A549 (cell line): ENCODE data around the gene TTYH3. TPM values are rescaled to one million over a fixed set of nuclear protein-coding genes. Genes with fewer than 3 reads are reported as not detected.

ENCODE experiments used
- ATAC-seq, 2 experiments: fragments of 200-7000 bp in 1 of 2; fragments of >200 bp in 1 of 2; cut with Nextera tagmentation in 1 of 2; cut with Tn5 transposase in 1 of 2; 3 replicates each; pipeline versions ENCODE4 v1.8.0 to v1.9.1; 2018 to 2020; ENCODE audit warnings: mild to moderate bottlenecking in 1 of 2, moderate library complexity in 1 of 2
- CTCF ChIA-PET: fragments of 300-600 bp; sonication (Branson Sonifier 250); formaldehyde crosslinking; extraction: SDS; loops from one replicate; lab custom pipeline; 2021; ENCODE audit warnings: antibody characterized with exemption, inconsistent platforms; lab: Yijun Ruan, JAX
- POLR2A ChIA-PET: fragments of 350-600 bp; formaldehyde crosslinking; extraction: SDS; loops from one replicate; lab custom pipeline; 2021; ENCODE audit warnings: antibody characterized with exemption, inconsistent platforms; lab: Yijun Ruan, JAX
- DNase-seq, 2 experiments: peaks; one replicate each; pipeline versions ENCODE4 v3.0.0 to v3.0.0-alpha.2; 2011 to 2016; ENCODE audit warnings: low read depth in 1 of 2, low spot score in 1 of 2
- FAIRE-seq: peaks from 2 replicates; lab custom pipeline; 2011; peaks lifted over from hg19 to GRCh38; lab: Jason Lieb, UNC
- H3K27ac ChIP-seq, 2 experiments: fragments of >200 bp; sonication (Bioruptor Twin); formaldehyde crosslinking; 3 replicates each; pipeline ENCODE4 v1.5.1; 2016 to 2017
- H3K4me1 ChIP-seq: fragments of >200 bp; sonication (Bioruptor Twin); formaldehyde crosslinking; 3 replicates; pipeline ENCODE4 v1.6.1; 2016
- H3K4me2 ChIP-seq: fragments of >200 bp; sonication (Bioruptor Twin); formaldehyde crosslinking; 3 replicates; pipeline ENCODE4 v1.6.1; 2016
- H3K4me3 ChIP-seq: fragments of >200 bp; sonication (Bioruptor Twin); formaldehyde crosslinking; 3 replicates; pipeline ENCODE4 v1.5.1; 2016
- H3K9me3 ChIP-seq: fragments of >200 bp; sonication (Bioruptor Twin); formaldehyde crosslinking; 3 replicates; pipeline ENCODE4 v1.6.1; 2016
- CBX8 ChIP-seq: fragments of 200-600 bp; sonication (generic); IDR thresholded peaks from 2 replicates; pipeline ENCODE4 v1.6.1; 2016
- EHMT2 ChIP-seq: fragments of 200-600 bp; sonication (generic); IDR thresholded peaks from 2 replicates; pipeline ENCODE4 v1.6.1; 2016; ENCODE audit warnings: antibody characterized with exemption, low read depth, mild to moderate bottlenecking, moderate library complexity
- EP300 ChIP-seq, 2 experiments: fragments of >200 bp; sonication (Bioruptor Twin); formaldehyde crosslinking; IDR thresholded peaks; 2 replicates in 1 of 2; 3 replicates in 1 of 2; pipeline ENCODE4 v1.6.1; 2016 to 2017
- FOSB ChIP-seq: fragments of 250-450 bp; sonication (Bioruptor Pico); IDR thresholded peaks from 2 replicates; pipeline ENCODE4 v1.5.0; 2020; ENCODE audit warnings: mild to moderate bottlenecking, moderate library complexity
- FOXS1 ChIP-seq: fragments of 250-450 bp; sonication (Bioruptor Pico); IDR thresholded peaks from 2 replicates; pipeline ENCODE4 v1.5.0; 2020; ENCODE audit warnings: mild to moderate bottlenecking, moderate library complexity
- HDAC2 ChIP-seq: fragments of 200-600 bp; sonication (generic); IDR thresholded peaks from 2 replicates; pipeline ENCODE4 v1.6.1; 2016
- HES2 ChIP-seq: fragments of >200 bp; sonication (Bioruptor Twin); formaldehyde crosslinking; IDR thresholded peaks from 2 replicates; pipeline ENCODE4 v1.6.1; 2016
- KDM5A ChIP-seq: fragments of 200-600 bp; sonication (generic); IDR thresholded peaks from 2 replicates; pipeline ENCODE4 v1.6.1; 2016; ENCODE audit warnings: antibody characterized with exemption, mild to moderate bottlenecking
- MAFK ChIP-seq: fragments of 450-650 bp; IDR thresholded peaks from 2 replicates; pipeline ENCODE4 v1.6.1; 2014; ENCODE audit not compliant: partially characterized antibody
- NPAS2 ChIP-seq: fragments of 250-450 bp; sonication (Bioruptor Pico); IDR thresholded peaks from 2 replicates; pipeline ENCODE4 v1.8.0; 2022; ENCODE audit warnings: mild to moderate bottlenecking, moderate library complexity, borderline replicate concordance
- POLR2AphosphoS2 ChIP-seq: conservative IDR thresholded peaks from 2 replicates; pipeline ENCODE4 v1.6.1; 2012; ENCODE audit warnings: low read length, improper control_type of control experiment, inconsistent platforms
- RARB ChIP-seq: fragments of 250-450 bp; sonication (Bioruptor Pico); IDR thresholded peaks from 2 replicates; pipeline ENCODE4 v1.8.0; 2021; ENCODE audit warnings: mild to moderate bottlenecking, moderate library complexity
- RCOR1 ChIP-seq: fragments of 150-350 bp; IDR thresholded peaks from 2 replicates; pipeline ENCODE4 v1.6.1; 2014; ENCODE audit warnings: antibody characterized with exemption, low read length, low read depth
- REST ChIP-seq: fragments of 200-600 bp; sonication (generic); IDR thresholded peaks from 2 replicates; pipeline ENCODE4 v1.6.1; 2016; ENCODE audit warnings: antibody characterized with exemption, mild to moderate bottlenecking, moderate library complexity
- RNF2 ChIP-seq: fragments of 200-600 bp; sonication (generic); IDR thresholded peaks from 2 replicates; pipeline ENCODE4 v1.6.1; 2016; ENCODE audit warnings: low read depth, mild to moderate bottlenecking, antibody characterized with exemption, moderate library complexity, borderline replicate concordance
- SMC3 ChIP-seq: fragments of >200 bp; sonication (Bioruptor Twin); formaldehyde crosslinking; IDR thresholded peaks from 3 replicates; pipeline ENCODE4 v1.6.1; 2018; ENCODE audit warnings: inconsistent platforms
- SREBF2 ChIP-seq: fragments of 450-650 bp; IDR thresholded peaks from 2 replicates; pipeline ENCODE4 v1.6.1; 2014; ENCODE audit warnings: mild to moderate bottlenecking, moderate library complexity
- TP53 ChIP-seq: fragments of 250-450 bp; sonication (Bioruptor Pico); IDR thresholded peaks from 2 replicates; pipeline ENCODE4 v1.5.0; 2021; ENCODE audit warnings: mild to moderate bottlenecking, moderate library complexity
- USF2 ChIP-seq: fragments of 450-650 bp; IDR thresholded peaks from 2 replicates; pipeline ENCODE4 v1.6.1; 2014; ENCODE audit warnings: antibody characterized with exemption
- ZC3H11A ChIP-seq: fragments of 450-650 bp; IDR thresholded peaks from 2 replicates; pipeline ENCODE4 v1.6.1; 2014; ENCODE audit warnings: antibody characterized with exemption, mild to moderate bottlenecking
- ZNF302 ChIP-seq: fragments of 250-450 bp; sonication (Bioruptor Pico); IDR thresholded peaks from 2 replicates; pipeline ENCODE4 v1.9.0; 2021; ENCODE audit warnings: inconsistent platforms, mild to moderate bottlenecking, moderate library complexity
- ZSCAN20 ChIP-seq: fragments of 250-450 bp; sonication (Bioruptor Pico); IDR thresholded peaks from 2 replicates; pipeline ENCODE4 v1.8.0; 2022; ENCODE audit warnings: mild to moderate bottlenecking, moderate library complexity
- WGBS: methylation state at CpG from one replicate; pipeline ENCODE4 v1.1.6; 2017; ENCODE audit errors: missing lambda C conversion rate; 5-methylcytosine and 5-hydroxymethylcytosine counted together
- polyA plus RNA-seq, 4 experiments: library from polyadenylated mRNA; depleted of rRNA in 3 of 4; stranded (reverse); fragments of >200 nt; fragmentation: RNase III in 1 of 4; extraction: RNeasy Plus Mini Kit Qiagen cat#74134 plus additional on column Dnase treatment in 1 of 4; gene quantifications; 2 replicates in 3 of 4; 3 replicates in 1 of 4; pipeline ENCODE4 v1.2.3, GENCODE V29; 2011 to 2017
- TF ChIP-seq, protein P1 (sequence below): fragments of >200 bp; sonication (Bioruptor Twin); formaldehyde crosslinking; IDR thresholded peaks from 3 replicates; pipeline ENCODE4 v1.5.1; 2016

The TTYH3 gene
- polyA plus RNA-seq, 2 of the 4 experiments (the other 2 are of a cell fraction): 11.3 to 43.6 TPM

DNA sequence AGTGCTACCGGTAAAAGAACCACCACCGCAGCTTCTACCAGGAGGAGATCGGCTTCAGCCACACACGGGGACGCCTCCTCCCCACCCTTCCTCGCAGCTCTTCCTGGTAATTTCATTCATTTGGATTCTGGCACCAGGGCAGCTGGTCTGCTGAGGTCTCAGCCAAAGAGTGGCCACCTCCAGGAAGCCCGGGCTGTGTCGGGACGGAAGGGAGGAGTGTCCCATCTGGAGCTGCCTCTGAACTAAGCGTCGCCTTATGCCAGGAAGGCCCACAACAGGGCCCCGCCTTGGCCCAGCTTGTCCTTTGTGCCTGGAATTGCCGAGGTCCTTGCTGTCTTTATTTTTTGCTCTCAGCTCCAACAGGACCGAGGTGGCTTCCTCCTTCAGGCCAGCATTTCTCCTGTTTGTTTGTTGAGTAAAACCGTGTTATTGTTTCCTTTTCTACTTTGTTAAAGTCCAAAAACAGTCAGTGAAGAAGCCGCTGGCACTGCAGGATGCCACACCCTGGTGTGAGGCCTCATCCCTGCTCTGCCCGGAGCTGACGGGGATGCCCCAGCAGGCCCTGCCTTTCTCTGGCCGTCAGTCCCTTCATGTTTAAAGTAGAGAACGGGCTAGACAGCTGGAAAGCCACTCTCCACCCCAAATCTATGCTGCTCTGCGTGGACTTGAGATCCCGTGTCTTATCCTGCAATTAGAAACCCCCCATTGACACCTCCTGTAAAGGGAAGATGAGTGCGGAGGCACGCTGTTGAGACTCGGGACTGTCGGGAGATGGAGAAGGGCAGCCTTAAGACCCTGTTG, 24.5 kb upstream of the TTYH3 start:
- ChIA-PET POLR2A (no interaction called here), CTCF (interaction anchor here (1.1 to 1.8 kb wide), 5 partner anchors 20 to 155 kb away, joined by 3 to 5 read pairs (median 4); no protein-coding TSS in a partner anchor)
- no peak for FAIRE-seq
- TF ChIP-seq EP300 (IDR thresholded peaks at IDR 0.05) (no peak), REST (no peak), POLR2AphosphoS2 (no peak), HES2 (no peak), ZC3H11A (no peak), NPAS2 (no peak), CBX8 (no peak)
- no peak for ATAC-seq
- H3K4me1 ChIP-seq: no peaks in the 10 kb centered on the region
- H3K27ac ChIP-seq: no peak overlapping the region
- DNase-seq: no peak
- 88% methylated on average over 26 of the region's 26 CpGs for WGBS
- H3K4me2 ChIP-seq: no peak overlapping the region
- no peaks in the 10 kb centered on the region for H3K9me3 ChIP-seq
- H3K4me3 ChIP-seq: no peak overlapping the region

- H3K4me1 ChIP-seq: no peaks in the 10 kb centered on the region
- POLR2A ChIA-PET: no interaction called here
- WGBS: 91% methylated on average over 37 of the region's 37 CpGs
- DNase-seq: no peak
- no peak overlapping the region for H3K27ac ChIP-seq
- H3K4me3 ChIP-seq: no peak overlapping the region
- no peaks in the 10 kb centered on the region for H3K9me3 ChIP-seq
- TF ChIP-seq FOSB (CRISPR knock-in tag) (no peak), MAFK (no peak), RNF2 (no peak), FOXS1 (CRISPR knock-in tag) (no peak), NPAS2 (no peak), RCOR1 (no peak), SMC3 (no peak), CBX8 (no peak), ZNF302 (CRISPR knock-in tag) (no peak), KDM5A (no peak), ZSCAN20 (CRISPR knock-in tag) (no peak), USF2 (no peak), HDAC2 (no peak), RARB (CRISPR knock-in tag) (no peak), SREBF2 (no peak), TP53 (no peak), EHMT2 (no peak)
- TF ChIP-seq, protein P1, sequence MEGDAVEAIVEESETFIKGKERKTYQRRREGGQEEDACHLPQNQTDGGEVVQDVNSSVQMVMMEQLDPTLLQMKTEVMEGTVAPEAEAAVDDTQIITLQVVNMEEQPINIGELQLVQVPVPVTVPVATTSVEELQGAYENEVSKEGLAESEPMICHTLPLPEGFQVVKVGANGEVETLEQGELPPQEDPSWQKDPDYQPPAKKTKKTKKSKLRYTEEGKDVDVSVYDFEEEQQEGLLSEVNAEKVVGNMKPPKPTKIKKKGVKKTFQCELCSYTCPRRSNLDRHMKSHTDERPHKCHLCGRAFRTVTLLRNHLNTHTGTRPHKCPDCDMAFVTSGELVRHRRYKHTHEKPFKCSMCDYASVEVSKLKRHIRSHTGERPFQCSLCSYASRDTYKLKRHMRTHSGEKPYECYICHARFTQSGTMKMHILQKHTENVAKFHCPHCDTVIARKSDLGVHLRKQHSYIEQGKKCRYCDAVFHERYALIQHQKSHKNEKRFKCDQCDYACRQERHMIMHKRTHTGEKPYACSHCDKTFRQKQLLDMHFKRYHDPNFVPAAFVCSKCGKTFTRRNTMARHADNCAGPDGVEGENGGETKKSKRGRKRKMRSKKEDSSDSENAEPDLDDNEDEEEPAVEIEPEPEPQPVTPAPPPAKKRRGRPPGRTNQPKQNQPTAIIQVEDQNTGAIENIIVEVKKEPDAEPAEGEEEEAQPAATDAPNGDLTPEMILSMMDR: no peak
- FAIRE-seq: no peak
- CTCF ChIA-PET: interaction anchor here (0.7 to 1.7 kb wide), 10 partner anchors 13 to 139 kb away, joined by 3 to 5 read pairs (median 4); no protein-coding TSS in a partner anchor
- H3K4me2 ChIP-seq: no peak overlapping the region
- no peak for ATAC-seq
Measured at GRCh38 chr7:2607923-2608904, 23.6 kb upstream of the TTYH3 start.
